H1 (cell line): ENCODE measurements around the gene ZNF771.

Source experiments
- CBX5 ChIP-seq: fragments of 300-800, 300-1000 bp; sonication (generic); IDR thresholded peaks from 2 replicates; pipeline ENCODE4 v1.7.1; 2016; ENCODE audit warnings: antibody characterized with exemption, low read length, low read depth
- CEBPB ChIP-seq: IDR thresholded peaks from 2 replicates; pipeline ENCODE4 v1.6.1; 2012; ENCODE audit warnings: low read depth, low read length
- GABPA ChIP-seq: IDR thresholded peaks from 2 replicates; pipeline ENCODE4 v1.6.1; 2011; ENCODE audit warnings: mild to moderate bottlenecking, low read length, moderate library complexity, borderline replicate concordance; ENCODE audit not compliant: insufficient read depth
- JUND ChIP-seq: IDR thresholded peaks from 2 replicates; pipeline ENCODE4 v1.6.1; 2011; ENCODE audit warnings: mild to moderate bottlenecking, improper control_type of control experiment, low read length
- KDM1A ChIP-seq: fragments of 200-600, 300-600 bp; sonication (generic); IDR thresholded peaks from 2 replicates; pipeline ENCODE4 v1.7.1; 2016; ENCODE audit warnings: mild to moderate bottlenecking, low read length, borderline replicate concordance
- POLR2AphosphoS5 ChIP-seq: IDR thresholded peaks from 2 replicates; pipeline ENCODE4 v1.6.1; 2011; ENCODE audit warnings: low read depth, low read length
- YY1 ChIP-seq: IDR thresholded peaks from 2 replicates; pipeline ENCODE4 v1.6.1; 2011; ENCODE audit warnings: low read depth, mild to moderate bottlenecking, low read length
- TF ChIP-seq, protein P1 (sequence below), 3 experiments: IDR thresholded peaks; 1 replicate in 2 of 3; 2 replicates in 1 of 3; pipeline versions ENCODE4 v1.5.1 to v1.6.1; 2011; ENCODE audit warnings: low read length in 3 of 3, mild to moderate bottlenecking in 3 of 3, inconsistent platforms in 2 of 3, low read depth in 1 of 3, moderate library complexity in 1 of 3; ENCODE audit not compliant: insufficient read depth in 1 of 3; ENCODE audit errors: control extremely low read depth in 1 of 3

GRCh38 chr16:30374538-30374937, 32.9 kb upstream of the ZNF771 start, which contains the start of gene MYL11:
- TF ChIP-seq YY1, result no peak
- TF ChIP-seq CBX5, result no peak
- TF ChIP-seq, protein P1, sequence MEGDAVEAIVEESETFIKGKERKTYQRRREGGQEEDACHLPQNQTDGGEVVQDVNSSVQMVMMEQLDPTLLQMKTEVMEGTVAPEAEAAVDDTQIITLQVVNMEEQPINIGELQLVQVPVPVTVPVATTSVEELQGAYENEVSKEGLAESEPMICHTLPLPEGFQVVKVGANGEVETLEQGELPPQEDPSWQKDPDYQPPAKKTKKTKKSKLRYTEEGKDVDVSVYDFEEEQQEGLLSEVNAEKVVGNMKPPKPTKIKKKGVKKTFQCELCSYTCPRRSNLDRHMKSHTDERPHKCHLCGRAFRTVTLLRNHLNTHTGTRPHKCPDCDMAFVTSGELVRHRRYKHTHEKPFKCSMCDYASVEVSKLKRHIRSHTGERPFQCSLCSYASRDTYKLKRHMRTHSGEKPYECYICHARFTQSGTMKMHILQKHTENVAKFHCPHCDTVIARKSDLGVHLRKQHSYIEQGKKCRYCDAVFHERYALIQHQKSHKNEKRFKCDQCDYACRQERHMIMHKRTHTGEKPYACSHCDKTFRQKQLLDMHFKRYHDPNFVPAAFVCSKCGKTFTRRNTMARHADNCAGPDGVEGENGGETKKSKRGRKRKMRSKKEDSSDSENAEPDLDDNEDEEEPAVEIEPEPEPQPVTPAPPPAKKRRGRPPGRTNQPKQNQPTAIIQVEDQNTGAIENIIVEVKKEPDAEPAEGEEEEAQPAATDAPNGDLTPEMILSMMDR (IDR thresholded peaks at IDR 0.05; ENCODE audit: control extremely low read depth in 1 of 3, insufficient read depth in 1 of 3, low read depth in 1 of 3, low read length in 3 of 3), result no peak
- TF ChIP-seq POLR2AphosphoS5, result no peak
- TF ChIP-seq GABPA, result no peak
- TF ChIP-seq CEBPB, result no peak
- TF ChIP-seq JUND, result no peak
- TF ChIP-seq KDM1A, result no peak
